SHP77 (cell line): Measurements from ENCODE around the gene FAM186B.

Experiments
- DNase-seq, 2 experiments: peaks; one replicate each; lab custom pipeline; 2025; lab: John Stamatoyannopoulos, UW

FAM186B gene

DNA sequence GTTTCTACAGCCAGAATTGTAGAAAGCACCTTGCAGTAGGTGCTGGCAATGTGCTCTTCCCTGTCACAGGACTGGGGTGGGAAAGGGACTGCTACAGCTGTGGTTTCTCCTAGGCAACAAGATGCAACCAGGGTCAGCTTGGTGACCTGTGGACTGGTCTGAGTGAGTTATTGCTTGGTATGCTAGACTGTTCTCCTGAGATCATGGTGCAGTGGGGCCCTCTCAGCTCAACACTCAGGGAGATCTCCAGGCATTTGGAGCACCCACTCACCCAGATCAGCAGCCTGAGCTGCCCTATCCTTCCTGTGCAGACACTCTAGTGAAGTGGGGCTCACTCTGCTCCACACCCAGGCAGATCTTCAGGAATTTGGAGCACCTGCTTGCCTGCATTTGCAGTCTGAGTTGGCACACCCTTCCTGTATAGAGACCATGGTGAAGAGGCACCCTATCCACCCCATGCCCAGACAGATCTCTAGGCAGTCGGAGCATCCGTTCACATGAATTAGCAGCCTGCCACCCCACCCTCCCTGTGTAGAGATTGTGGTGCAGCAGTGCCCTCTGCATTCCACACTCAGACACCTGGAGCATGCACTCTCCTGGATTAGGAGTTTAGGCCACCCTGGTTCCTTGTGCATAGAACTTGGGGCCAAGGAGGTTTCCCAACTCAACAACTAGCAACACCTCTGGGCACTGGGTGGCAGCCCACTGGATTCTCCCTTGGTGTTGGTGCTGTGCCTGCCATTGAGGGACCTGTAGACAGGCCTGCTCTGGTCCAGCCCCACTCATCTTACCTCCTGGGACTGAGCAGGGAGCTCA is 3.8 kb upstream of the FAM186B start:
- DNase-seq = no peak

DNA sequence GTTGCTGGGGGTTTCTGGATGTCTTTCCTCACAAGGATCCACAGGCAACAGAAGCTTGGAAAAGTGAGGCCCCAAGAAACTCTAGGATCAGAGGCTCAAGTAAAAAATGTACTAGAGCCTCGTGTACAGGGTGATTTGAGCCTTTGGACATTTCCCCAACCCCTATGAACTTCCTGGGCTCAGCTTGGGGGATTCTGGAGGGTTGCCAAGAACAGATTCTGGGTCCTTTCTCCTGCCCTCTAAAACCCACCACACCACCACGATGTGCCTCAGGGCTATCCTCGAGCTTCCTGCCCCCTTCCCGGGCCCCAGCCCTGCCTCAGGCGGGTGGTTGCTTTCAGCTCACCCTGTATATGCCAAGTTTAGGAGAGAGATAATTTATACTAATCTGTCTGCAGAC is 583 bp downstream of the FAM186B start:
- DNase-seq = no peak

GRCh38 chr12:49603721-49604120 is 1.7 kb downstream of the FAM186B start:
- DNase-seq = no peak

- DNase-seq = no peak
These were observed 5.5 kb downstream of the FAM186B start for GRCh38 chr12:49599961-49600360.

- no peak for DNase-seq
These were observed 6.9 kb downstream of the FAM186B start for GRCh38 chr12:49598527-49598926.

- DNase-seq = no peak
These were observed 16.5 kb downstream of the FAM186B start for GRCh38 chr12:49588721-49589516.

DNA sequence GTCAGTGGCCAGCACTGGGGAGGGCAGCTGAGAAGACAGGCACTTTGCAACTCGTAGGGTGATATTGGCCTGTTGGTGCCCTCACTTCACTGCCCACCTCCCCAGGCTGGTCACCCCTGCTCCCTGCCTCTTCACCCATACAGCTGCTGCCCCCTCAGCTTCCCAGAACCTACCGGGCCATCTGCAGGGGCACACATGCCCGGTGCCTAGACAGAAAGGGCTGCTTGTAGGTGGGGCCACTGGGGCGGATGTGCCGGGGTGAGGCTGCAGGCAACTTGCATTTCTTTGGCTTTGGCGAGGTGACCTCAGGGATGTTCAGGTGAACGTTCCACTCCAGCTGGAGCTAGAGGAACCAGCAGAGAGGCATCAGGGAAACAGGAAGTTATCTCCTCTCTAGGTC is 17.2 kb downstream of the FAM186B start:
- DNase-seq = no peak

GRCh38 chr12:49587174-49587908 is 18.1 kb downstream of the FAM186B start:
- no peak for DNase-seq

DNA sequence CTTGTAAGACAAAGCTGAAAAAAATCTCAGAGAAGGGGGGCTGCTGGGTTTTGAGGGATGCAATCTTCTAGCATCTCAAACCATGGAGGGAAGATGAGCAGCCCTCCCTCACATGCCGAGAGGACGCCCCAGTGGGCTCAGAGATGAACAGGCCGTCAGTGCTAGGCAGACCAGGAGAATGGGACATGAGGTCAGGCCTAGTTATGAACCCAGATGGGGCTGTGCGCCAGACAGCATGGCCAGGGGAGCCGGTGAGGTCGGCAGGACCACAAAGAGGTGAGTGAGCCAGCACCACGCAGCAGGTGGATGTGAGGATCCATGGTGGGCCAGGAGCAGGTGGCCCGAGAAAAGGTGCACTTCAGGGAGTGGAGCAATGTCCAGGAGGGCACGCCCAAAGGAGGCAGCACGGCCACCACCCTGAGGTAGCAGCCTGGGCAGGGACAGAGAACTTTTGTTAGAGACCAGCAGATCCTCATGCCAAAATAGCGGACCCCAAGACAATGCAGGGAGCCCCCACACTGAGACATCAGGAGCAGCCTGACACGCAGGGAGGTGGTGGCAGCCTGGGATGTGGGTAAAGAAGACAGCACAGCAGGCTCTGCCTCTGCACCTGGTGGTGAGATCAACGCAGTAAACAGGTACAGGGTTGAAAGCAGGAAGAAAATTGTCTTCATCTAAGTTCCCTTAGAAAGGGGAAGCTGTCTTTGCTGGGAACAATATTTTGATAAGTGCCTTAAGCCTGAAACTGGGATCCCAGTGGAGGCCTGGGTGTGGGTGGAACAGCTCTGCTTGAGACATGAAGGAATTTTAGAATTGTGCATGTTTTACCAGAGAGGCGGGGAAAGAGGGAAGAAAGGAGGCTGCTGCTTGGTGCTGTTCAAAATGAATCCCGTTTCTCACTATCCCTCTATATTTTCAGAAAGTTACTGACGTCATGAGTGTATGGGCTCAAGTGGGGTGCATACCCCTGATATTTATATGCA is 19.7 kb downstream of the FAM186B start:
- no peak for DNase-seq

DNA sequence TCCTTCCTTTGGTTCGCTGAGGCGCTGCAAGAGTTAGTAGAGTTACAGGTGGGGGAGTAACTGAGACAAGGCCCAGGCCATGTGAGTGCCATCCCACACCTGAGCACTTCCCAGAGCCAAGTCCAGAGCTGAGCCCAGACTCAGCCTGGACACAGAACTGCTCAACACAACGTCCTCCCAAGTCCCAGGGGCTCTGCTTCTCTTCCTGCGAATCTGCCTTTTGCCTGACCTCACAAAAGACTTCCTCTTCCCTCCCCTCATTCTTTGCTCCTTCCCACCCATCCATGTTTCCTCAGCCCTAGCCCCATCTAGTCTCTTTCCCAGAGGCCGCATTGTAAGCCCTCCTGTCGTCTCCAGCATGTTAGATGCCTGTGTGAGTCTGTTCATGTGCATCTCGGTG is 20.8 kb downstream of the FAM186B start:
- no peak for DNase-seq

- no peak for DNase-seq
These were observed 21.9 kb downstream of the FAM186B start for GRCh38 chr12:49583366-49584094.

GRCh38 chr12:49582850-49583249 is 22.6 kb downstream of the FAM186B start:
- DNase-seq = no peak

GRCh38 chr12:49582201-49582600 is 23.2 kb downstream of the FAM186B start:
- DNase-seq = no peak

GRCh38 chr12:49580572-49581535 is 24.6 kb downstream of the FAM186B start:
- DNase-seq = peak; percentile 66 to 70

GRCh38 chr12:49578471-49579112 is 26.8 kb downstream of the FAM186B start:
- no peak for DNase-seq

GRCh38 chr12:49577589-49578315 is 27.7 kb downstream of the FAM186B start:
- DNase-seq = no peak

DNA sequence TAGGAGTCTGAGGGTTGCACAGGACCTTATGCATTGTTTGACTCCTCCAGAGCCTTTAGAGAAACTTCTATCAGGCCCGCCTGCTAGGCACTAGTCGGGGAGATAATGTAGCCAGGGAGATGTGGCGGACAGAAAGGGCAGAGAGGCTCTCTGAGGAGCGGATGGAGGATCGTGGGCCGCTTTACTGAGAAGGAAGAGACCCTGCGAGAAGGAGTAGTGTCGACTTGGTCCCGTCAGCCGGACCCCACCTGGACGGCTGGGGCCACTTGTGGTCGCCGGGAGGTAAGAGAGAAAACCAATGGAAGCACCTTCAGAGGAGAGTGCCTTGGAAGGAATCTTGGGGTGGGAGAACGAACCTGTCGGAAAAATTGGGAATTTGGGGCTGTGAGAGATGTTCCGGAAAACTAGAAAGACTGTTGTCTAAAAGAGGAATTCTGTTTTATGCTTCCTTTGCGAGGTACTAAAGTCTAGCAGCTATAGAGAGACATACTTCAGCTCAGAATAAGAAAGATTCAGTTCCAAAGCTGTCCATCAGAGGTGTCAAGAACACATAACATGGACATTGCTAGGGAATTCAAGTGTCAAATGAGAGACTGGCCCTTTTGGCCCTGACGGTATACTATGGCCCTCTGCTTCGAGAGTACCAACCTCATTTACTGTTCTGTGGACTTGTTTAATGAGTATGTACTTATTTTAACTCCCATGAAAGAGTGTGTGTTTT is 36.8 kb downstream of the FAM186B start:
- no peak for DNase-seq
